ENCODE data around the gene PTPRN2.

PTPRN2 gene

GRCh38 chr7:158486919-158487318 is 100.7 kb downstream of the PTPRN2 start:
- no peak for DNase-seq

- no peak for DNase-seq
These were observed 102.7 kb downstream of the PTPRN2 start for GRCh38 chr7:158484801-158485531.

GRCh38 chr7:158482480-158482879 is 105.1 kb downstream of the PTPRN2 start:
- DNase-seq = no peak

- DNase-seq = no peak
These were observed 108.0 kb downstream of the PTPRN2 start for GRCh38 chr7:158479664-158480025.

- DNase-seq = no peak
These were observed 108.5 kb downstream of the PTPRN2 start for GRCh38 chr7:158479021-158479663.

- no peak for DNase-seq
These were observed 109.8 kb downstream of the PTPRN2 start for GRCh38 chr7:158477866-158478265.

- no peak for DNase-seq
These were observed 111.2 kb downstream of the PTPRN2 start for GRCh38 chr7:158476331-158476932.

- no peak for DNase-seq
These were observed 112.0 kb downstream of the PTPRN2 start for GRCh38 chr7:158475679-158476052.

- no peak for DNase-seq
These were observed 112.5 kb downstream of the PTPRN2 start for GRCh38 chr7:158475036-158475678.

- no peak for DNase-seq
These were observed 113.1 kb downstream of the PTPRN2 start for GRCh38 chr7:158474488-158474887.

- no peak for DNase-seq
These were observed 113.7 kb downstream of the PTPRN2 start for GRCh38 chr7:158473946-158474345.

GRCh38 chr7:158473221-158473620 is 114.4 kb downstream of the PTPRN2 start:
- DNase-seq = peak; percentile 50 to 85

- DNase-seq = no peak
These were observed 115.0 kb downstream of the PTPRN2 start for GRCh38 chr7:158472596-158472995.

- no peak for DNase-seq
These were observed 115.9 kb downstream of the PTPRN2 start for GRCh38 chr7:158471716-158472115.

- no peak for DNase-seq
These were observed 117.3 kb downstream of the PTPRN2 start for GRCh38 chr7:158470336-158470735.

GRCh38 chr7:158469396-158470051 is 118.1 kb downstream of the PTPRN2 start:
- DNase-seq = no peak

GRCh38 chr7:158468700-158469296 is 118.8 kb downstream of the PTPRN2 start:
- no peak for DNase-seq

- no peak for DNase-seq
These were observed 119.4 kb downstream of the PTPRN2 start for GRCh38 chr7:158468181-158468580.

- no peak for DNase-seq
These were observed 120.1 kb downstream of the PTPRN2 start for GRCh38 chr7:158467562-158467961.

GRCh38 chr7:158463317-158463716 is 124.3 kb downstream of the PTPRN2 start:
- no peak for DNase-seq

GRCh38 chr7:158461824-158462223 is 125.8 kb downstream of the PTPRN2 start:
- no peak for DNase-seq

GRCh38 chr7:158460665-158461064 is 127.0 kb downstream of the PTPRN2 start:
- no peak for DNase-seq

All from NCI-H524 (cell line).